MM.1S (cell line): Measurements from ENCODE around the gene PRAMEF12.
A peak's percentile ranks its signal among the peaks of the same experiment; 100 is the strongest.

Experiments used
- DNase-seq: peaks from one replicate; pipeline ENCODE4 v3.0.0-alpha.2; 2015
- H2AFZ ChIP-seq: fragments of 300-600 bp; sonication (generic); 2 replicates; pipeline ENCODE4 v1.6.0; 2016; ENCODE audit warnings: antibody characterized with exemption, low read length
- H3F3A ChIP-seq: fragments of 300-600 bp; sonication (generic); 2 replicates; pipeline ENCODE4 v1.6.1; 2016; ENCODE audit warnings: mild to moderate bottlenecking, antibody characterized with exemption, low read length, moderate library complexity, mixed read lengths; ENCODE audit not compliant: insufficient read depth
- H3K27ac ChIP-seq: fragments of 300-600 bp; sonication (generic); 2 replicates; pipeline ENCODE4 v1.5.1; 2016; ENCODE audit warnings: mild to moderate bottlenecking, low read length
- H3K27me3 ChIP-seq: fragments of 300-600 bp; sonication (generic); replicated peaks from 2 replicates; pipeline ENCODE4 v1.6.0; 2016; ENCODE audit warnings: low read length; ENCODE audit not compliant: insufficient read depth
- H3K36me3 ChIP-seq: fragments of 300-600 bp; sonication (generic); replicated peaks from 2 replicates; pipeline ENCODE4 v1.6.1; 2016; ENCODE audit warnings: mild to moderate bottlenecking, low read length, mixed read lengths; ENCODE audit not compliant: insufficient read depth
- H3K4me1 ChIP-seq: fragments of 300-600 bp; sonication (generic); 2 replicates; pipeline ENCODE4 v1.6.1; 2016; ENCODE audit warnings: low read length, mixed read lengths
- H3K4me2 ChIP-seq: fragments of 300-600 bp; sonication (generic); 2 replicates; pipeline ENCODE4 v1.6.0; 2016; ENCODE audit warnings: low read depth, low read length
- H3K4me3 ChIP-seq: fragments of 300-600 bp; sonication (generic); 2 replicates; pipeline ENCODE4 v1.5.1; 2016; ENCODE audit warnings: low read length, mixed read lengths
- H3K79me2 ChIP-seq: fragments of 300-600 bp; sonication (generic); 2 replicates; pipeline ENCODE4 v1.6.1; 2016; ENCODE audit warnings: mixed run types, low read length, mixed read lengths
- H3K9ac ChIP-seq: fragments of 300-600 bp; sonication (generic); 2 replicates; pipeline ENCODE4 v1.6.1; 2016; ENCODE audit warnings: low read length, mixed read lengths
- H3K9me2 ChIP-seq: fragments of 300-600 bp; sonication (generic); replicated peaks from 2 replicates; pipeline ENCODE4 v1.6.1; 2016; ENCODE audit warnings: mild to moderate bottlenecking, low read length, mixed read lengths; ENCODE audit not compliant: insufficient read depth
- H3K9me3 ChIP-seq: fragments of 300-600 bp; sonication (generic); replicated peaks from 2 replicates; pipeline ENCODE4 v1.6.1; 2016; ENCODE audit warnings: mild to moderate bottlenecking, low read length, mixed read lengths; ENCODE audit not compliant: insufficient read depth
- H4K20me1 ChIP-seq: fragments of 300-600 bp; sonication (generic); 2 replicates; pipeline ENCODE4 v1.6.1; 2016; ENCODE audit warnings: mild to moderate bottlenecking, low read length, moderate library complexity, mixed read lengths; ENCODE audit not compliant: insufficient read depth
- CTCF ChIP-seq: fragments of 300-600 bp; sonication (generic); IDR thresholded peaks from 2 replicates; pipeline ENCODE4 v1.5.1; 2016; ENCODE audit warnings: antibody characterized with exemption, low read length, mixed read lengths
- EZH2 ChIP-seq: fragments of 300-600 bp; sonication (generic); optimal IDR thresholded peaks from 2 replicates; pipeline ENCODE3; 2017; ENCODE audit warnings: low read depth, mild to moderate bottlenecking, antibody characterized with exemption, low read length, mixed read lengths
- EZH2phosphoT487 ChIP-seq: fragments of 300-600 bp; sonication (generic); IDR thresholded peaks from 2 replicates; pipeline ENCODE4 v1.6.1; 2018; ENCODE audit warnings: antibody characterized with exemption, low read length

Gene PRAMEF12

GRCh38 chr1:12741946-12742345, 31.6 kb upstream of the PRAMEF12 start:
- TF ChIP-seq EZH2 (no peak), EZH2phosphoT487 (no peak)
- H3K79me2 ChIP-seq, result no peaks in the 10 kb centered on the region
- no peaks in the 10 kb centered on the region for H3K36me3 ChIP-seq
- H3K4me3 ChIP-seq, result no peak overlapping the region
- H3K9ac ChIP-seq, result no peak overlapping the region
- H3K27me3 ChIP-seq, result peaks cover 44% of the 10 kb centered on the region
- H3K4me1 ChIP-seq, result peaks cover 8% of the 10 kb centered on the region
- peaks cover 5% of the 10 kb centered on the region; the same call in 1 of the 2 replicates for H3F3A ChIP-seq
- H3K4me2 ChIP-seq, result no peak overlapping the region
- H2AFZ ChIP-seq, result no peak overlapping the region
- H3K27ac ChIP-seq, result no peak overlapping the region
- no peaks in the 10 kb centered on the region for H3K9me3 ChIP-seq
- no peak for DNase-seq
- H3K9me2 ChIP-seq, result no peaks in the 10 kb centered on the region
- H4K20me1 ChIP-seq, result no peaks in the 10 kb centered on the region

- Histone ChIP-seq H3K4me1 (peaks cover 8% of the 10 kb centered on the region), H3K9ac (no peak overlapping the region), H3F3A (peaks cover 5% of the 10 kb centered on the region; the same call in 1 of the 2 replicates), H4K20me1 (no peaks in the 10 kb centered on the region), H3K27me3 (peaks cover 65% of the 10 kb centered on the region), H3K9me3 (no peaks in the 10 kb centered on the region), H3K4me2 (no peak overlapping the region), H3K9me2 (no peaks in the 10 kb centered on the region), H3K36me3 (no peaks in the 10 kb centered on the region), H3K27ac (no peak overlapping the region), H3K4me3 (no peak overlapping the region), H2AFZ (no peak overlapping the region), H3K79me2 (no peaks in the 10 kb centered on the region)
- TF ChIP-seq EZH2phosphoT487 (no peak), CTCF (no peak), EZH2 (no peak)
- DNase-seq, result no peak
These were observed 28.2 kb upstream of the PRAMEF12 start for GRCh38 chr1:12745126-12745991.

- DNase-seq, result peak; percentile 87
- no peaks in the 10 kb centered on the region for H4K20me1 ChIP-seq
- H3K9me3 ChIP-seq, result no peaks in the 10 kb centered on the region
- peaks cover 8% of the 10 kb centered on the region for H3K4me1 ChIP-seq
- no peaks in the 10 kb centered on the region for H3K36me3 ChIP-seq
- H3K9me2 ChIP-seq, result no peaks in the 10 kb centered on the region
- peaks cover 71% of the 10 kb centered on the region for H3K27me3 ChIP-seq
- no peaks in the 10 kb centered on the region for H3K79me2 ChIP-seq
- no peak within 1 kb of the TSS for H3K4me3 ChIP-seq
- H3K27ac ChIP-seq, result no peak within 1 kb of the TSS
- peaks cover 5% of the 10 kb centered on the region; the same call in 1 of the 2 replicates for H3F3A ChIP-seq
- no peak within 1 kb of the TSS for H3K4me2 ChIP-seq
- TF ChIP-seq EZH2phosphoT487 (no peak), EZH2 (no peak)
- no peak within 1 kb of the TSS for H2AFZ ChIP-seq
- H3K9ac ChIP-seq, result no peak within 1 kb of the TSS
These were observed 27.6 kb upstream of the PRAMEF12 start, which contains the start of gene CFAP107 for GRCh38 chr1:12745992-12746323. Gene CFAP107 (plus strand): TSS chr1:12746200. CDS start chr1:12746431, 231 bp downstream.

- H3K4me3 ChIP-seq, result no peak overlapping the region
- H3K36me3 ChIP-seq, result no peaks in the 10 kb centered on the region
- no peaks in the 10 kb centered on the region for H3K9me2 ChIP-seq
- TF ChIP-seq EZH2, result no peak
- no peak for TF ChIP-seq EZH2phosphoT487
- no peak for TF ChIP-seq CTCF
- no peak overlapping the region for H3K27ac ChIP-seq
- no peaks in the 10 kb centered on the region for H4K20me1 ChIP-seq
- no peak overlapping the region for H2AFZ ChIP-seq
- H3K4me2 ChIP-seq, result no peak overlapping the region
- DNase-seq, result no peak
- no peaks in the 10 kb centered on the region for H3K9me3 ChIP-seq
- peaks cover 70% of the 10 kb centered on the region for H3K27me3 ChIP-seq
- peaks cover 5% of the 10 kb centered on the region; the same call in 1 of the 2 replicates for H3F3A ChIP-seq
- H3K9ac ChIP-seq, result no peak overlapping the region
- H3K4me1 ChIP-seq, result peaks cover 8% of the 10 kb centered on the region
- no peaks in the 10 kb centered on the region for H3K79me2 ChIP-seq
These were observed 24.7 kb upstream of the PRAMEF12 start for GRCh38 chr1:12748778-12749355.
